ENCODE results near the gene CPN2.

CPN2 gene

GRCh38 chr3:194312186-194312742 lies 38.9 kb downstream of the CPN2 start:
- no peak for DNase-seq

- no peak for DNase-seq
Measured at GRCh38 chr3:194311000-194311399, 40.1 kb downstream of the CPN2 start.

GRCh38 chr3:194310060-194310835 lies 40.9 kb downstream of the CPN2 start:
- DNase-seq = no peak

GRCh38 chr3:194308601-194309449 lies 42.3 kb downstream of the CPN2 start:
- no peak for DNase-seq

GRCh38 chr3:194307849-194308248 lies 43.3 kb downstream of the CPN2 start:
- DNase-seq = no peak

- no peak for DNase-seq
Measured at GRCh38 chr3:194306771-194307640, 44.1 kb downstream of the CPN2 start.

GRCh38 chr3:194306109-194306686 lies 44.9 kb downstream of the CPN2 start:
- no peak for DNase-seq

GRCh38 chr3:194305356-194306108 lies 45.6 kb downstream of the CPN2 start:
- no peak for DNase-seq

- DNase-seq = no peak
Measured at GRCh38 chr3:194304186-194304917, 46.8 kb downstream of the CPN2 start.

GRCh38 chr3:194303749-194304148 lies 47.4 kb downstream of the CPN2 start:
- no peak for DNase-seq

GRCh38 chr3:194301730-194302129 lies 49.4 kb downstream of the CPN2 start:
- DNase-seq = no peak

GRCh38 chr3:194300936-194301335 lies 50.2 kb downstream of the CPN2 start:
- DNase-seq = no peak

GRCh38 chr3:194300382-194300758 lies 50.8 kb downstream of the CPN2 start:
- DNase-seq = no peak

- DNase-seq = no peak
Measured at GRCh38 chr3:194298331-194299227, 52.5 kb downstream of the CPN2 start.

- DNase-seq = no peak
Measured at GRCh38 chr3:194296454-194297263, 54.5 kb downstream of the CPN2 start.

- no peak for DNase-seq
Measured at GRCh38 chr3:194294895-194295214, 56.3 kb downstream of the CPN2 start.

GRCh38 chr3:194294199-194294894 lies 56.8 kb downstream of the CPN2 start:
- no peak for DNase-seq

GRCh38 chr3:194293546-194294198 lies 57.5 kb downstream of the CPN2 start:
- DNase-seq = no peak

Data from stimulated activated CD4-positive, alpha-beta T cell treated with anti-CD3 and anti-CD28 coated beads, Interleukin-2, amount 100 ng/mL, for 48 hours (primary cell).